H1 (cell line): ENCODE measurements around the gene PDPK1. TPM values are rescaled to one million over a fixed set of nuclear protein-coding genes. Genes with fewer than 3 reads are reported as not detected.
A peak's percentile ranks its signal among the peaks of the same experiment; 100 is the strongest.

Source experiments
- KDM4A ChIP-seq: IDR thresholded peaks from one replicate; pipeline ENCODE4 v1.7.1; 2012; ENCODE audit warnings: low read depth, mild to moderate bottlenecking, moderate library complexity, low read length, inconsistent platforms; ENCODE audit not compliant: severe bottlenecking
- polyA plus RNA-seq, 7 experiments: library from polyadenylated mRNA; depleted of rRNA in 3 of 7; stranded (reverse) in 5 of 7; unstranded in 2 of 7; fragments of >200 nt in 5 of 7; fragments of 200-250 nt in 2 of 7; gene quantifications; 1 replicate in 5 of 7; 2 replicates in 1 of 7; 4 replicates in 1 of 7; pipeline versions ENCODE4 v1.2.1 to v1.2.3, GENCODE V29; 2011 to 2013; ENCODE audit warnings: missing spikeins in 2 of 7, mixed read lengths in 2 of 7
- total RNA-seq: library from RNA; stranded (reverse); fragmentation: NEBNext Ultra II Directional; extraction: Animal tissue kit (Norgen Biotek cat#: 25700); gene quantifications from 2 replicates; pipeline ENCODE4 v1.2.1, GENCODE V29; 2021

The PDPK1 gene
- total and polyA plus RNA-seq, 2 of the 8 experiments (the other 6 are each of a cell fraction or from before 2014, with no cell fraction given): 17.1 to 27.8 TPM

DNA sequence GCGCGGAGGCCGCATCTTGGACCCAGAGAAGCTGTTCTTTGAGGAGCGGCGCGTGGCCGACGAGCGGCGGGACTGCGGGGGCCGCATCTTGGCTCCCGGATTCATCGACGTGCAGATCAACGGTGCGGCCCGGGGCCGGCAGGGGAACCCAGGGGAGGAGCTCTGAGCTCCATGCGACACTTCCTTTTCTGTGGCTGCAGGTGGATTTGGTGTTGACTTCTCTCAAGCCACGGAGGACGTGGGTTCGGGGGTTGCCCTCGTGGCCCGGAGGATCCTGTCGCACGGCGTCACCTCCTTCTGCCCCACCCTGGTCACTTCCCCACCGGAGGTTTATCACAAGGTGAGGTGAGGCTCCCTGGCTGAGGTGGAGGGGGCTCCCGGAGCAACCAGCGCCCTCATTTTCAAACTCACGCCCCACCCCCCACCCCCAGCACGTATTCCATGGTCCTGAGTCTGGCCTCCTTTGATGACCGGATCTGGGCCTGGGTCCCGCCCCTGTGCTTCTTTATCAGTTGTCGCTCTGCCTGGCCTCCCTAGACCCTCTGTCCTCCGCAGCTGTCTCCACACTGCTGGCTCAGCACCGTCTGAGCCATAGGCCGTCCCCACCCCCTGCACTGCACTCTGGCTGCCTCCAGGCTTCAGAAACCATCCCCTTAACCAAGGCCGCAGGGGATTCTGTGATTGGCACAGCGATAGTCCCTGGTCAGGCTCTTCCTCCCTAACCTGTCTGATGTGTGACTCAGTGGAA lies 16.9 kb upstream of the PDPK1 start (continued):
- peak; percentile 34 for TF ChIP-seq KDM4A
